ENCODE results near the gene GTF3C5. TPM values are rescaled to one million over a fixed set of nuclear protein-coding genes. Genes with fewer than 3 reads are reported as not detected.

GTF3C5 gene
- total and polyA plus RNA-seq, 2 of the 4 experiments (the other 2 are of a cell fraction): 49.1 to 52.3 TPM

GRCh38 chr9:132985071-132985350, 45.8 kb upstream of the GTF3C5 start:
- Histone ChIP-seq H3K18ac (ENCODE audit: low read depth, low read length) (no peak overlapping the region), H3K27me3 (ENCODE audit: control insufficient read depth, insufficient read depth, low read length) (peaks cover 71% of the 10 kb centered on the region), H3K27ac (ENCODE audit: insufficient read depth, low read length) (no peak overlapping the region), H3K4ac (ENCODE audit: low read depth, low read length) (no peak overlapping the region), H3K14ac (replicated peaks; ENCODE audit: low read depth, low read length) (no peak overlapping the region), H4K8ac (ENCODE audit: low read depth in 2 of 2, low read length in 2 of 2) (no peak overlapping the region), H4K5ac (ENCODE audit: low read depth, low read length) (no peak overlapping the region), H2BK20ac (ENCODE audit: low read depth, low read length) (no peak overlapping the region), H3K9ac (ENCODE audit: low read depth, low read length) (no peak overlapping the region), H2BK15ac (ENCODE audit: low read depth, low read length) (no peak overlapping the region), H3K56ac (ENCODE audit: extremely low read depth, insufficient read depth, low read length) (no peak overlapping the region), H4K91ac (ENCODE audit: insufficient read depth, low read depth, low read length) (no peak overlapping the region), H2AK5ac (ENCODE audit: low read depth, low read length) (no peak overlapping the region), H2BK120ac (ENCODE audit: low read depth, low read length) (no peak overlapping the region), H2BK5ac (ENCODE audit: low read depth, low read length, poor library complexity, severe bottlenecking) (no peak overlapping the region), H2AFZ (replicated peaks; ENCODE audit: low read length, poor library complexity) (no peak overlapping the region), H3K9me3 (ENCODE audit: control insufficient read depth, insufficient read depth, low read length) (no peaks in the 10 kb centered on the region), H3K4me3 (ENCODE audit: insufficient read depth, low read depth, low read length) (no peak overlapping the region), H3K4me2 (ENCODE audit: low read depth, low read length) (no peak overlapping the region), H3K79me1 (ENCODE audit: low read depth in 1 of 2, low read length in 2 of 2) (no peaks in the 10 kb centered on the region), H2AK9ac (replicated peaks; ENCODE audit: low read depth, low read length, poor library complexity) (no peak overlapping the region), H3K4me1 (ENCODE audit: control insufficient read depth, insufficient read depth, low read length) (no peaks in the 10 kb centered on the region), H3K36me3 (ENCODE audit: control insufficient read depth, insufficient read depth, low read length) (no peaks in the 10 kb centered on the region), H3K9me1 (ENCODE audit: insufficient read depth, low read length) (no peaks in the 10 kb centered on the region), H4K20me1 (ENCODE audit: insufficient read depth, low read length) (no peaks in the 10 kb centered on the region), H3K23ac (ENCODE audit: low read depth, low read length) (no peak overlapping the region)
- 40% methylated on average over 1 of the region's 4 CpGs; no CpG with 5 or more reads in 1 of the 2 experiments for WGBS, 2 experiments (ENCODE audit: extremely low coverage in 2 of 2, insufficient read length in 1 of 2)
- no TSS peak for BruUV-seq (replicated peaks)
- no peak for TF ChIP-seq RFX5 (IDR thresholded peaks at IDR 0.05; ENCODE audit: low read depth, low read length)
- TF ChIP-seq MXI1 (IDR thresholded peaks at IDR 0.05; ENCODE audit: borderline replicate concordance, low read depth, low read length): no peak
- TF ChIP-seq RCOR1 (IDR thresholded peaks at IDR 0.05; ENCODE audit: insufficient replicate concordance, low read length): no peak
- intact Hi-C loops (cut with micrococcal nuclease) (no loop called here), in situ Hi-C loops (cut with MboI; ENCODE audit: low sequenced_read_pairs) (no loop called here), dilution Hi-C loops (cut with HindIII; ENCODE audit: low sequenced_read_pairs, unreplicated experiment) (no loop called here)
- ChIA-PET POLR2A (ENCODE audit: unreplicated experiment) (no interaction called here), CTCF (no interaction called here)
- no peak for DNase-seq
- no peak for ATAC-seq (ENCODE audit: low read depth)
